Stomach (tissue), 9 donors: Measurements from ENCODE around the gene AP3D1. TPM values are rescaled to one million over a fixed set of nuclear protein-coding genes. Genes with fewer than 3 reads are reported as not detected.

Experiments used
- DNase-seq, 2 donors: peaks; one replicate each; pipeline versions ENCODE4 v3.0.0 to v3.0.0-alpha.2; 2013 to 2019
- H3K27ac ChIP-seq, 5 donors: fragments of 200-600 bp in 4 of 5; sonication (generic) in 4 of 5; one replicate each; pipeline ENCODE4 v1.5.1; 2013 to 2019; ENCODE audit warnings: mild to moderate bottlenecking in 1 of 5, moderate library complexity in 1 of 5
- H3K27me3 ChIP-seq, 3 donors: fragments of 200-600 bp; sonication (generic); one replicate each; pipeline ENCODE4 v1.5.1; 2017 to 2019; ENCODE audit warnings: mixed run types in 1 of 3
- H3K36me3 ChIP-seq, 4 donors: fragments of 200-600 bp; sonication (generic); 1 replicate in 3 of 4; 2 replicates in 1 of 4; pipeline ENCODE4 v1.5.1; 2016 to 2019
- H3K4me1 ChIP-seq, 4 donors: fragments of 200-600 bp; sonication (generic); one replicate each; pipeline ENCODE4 v1.5.1; 2016 to 2019
- H3K4me3 ChIP-seq, 4 donors: fragments of 200-600 bp; sonication (generic) in 3 of 4; one replicate each; pipeline ENCODE4 v1.5.1; 2016 to 2019; ENCODE audit warnings: mild to moderate bottlenecking in 1 of 4
- H3K9me3 ChIP-seq, 4 donors: fragments of 200-600 bp; sonication (generic); one replicate each; pipeline ENCODE4 v1.5.1; 2016 to 2019
- CTCF ChIP-seq, 7 experiments: fragments of 450-650 bp in 4 of 7; fragments of 200-600 bp in 3 of 7; sonication (generic) in 3 of 7; IDR thresholded peaks; one replicate each; pipeline ENCODE4 v1.5.1; 2016 to 2019; ENCODE audit warnings: antibody characterized with exemption in 7 of 7, control low read depth in 2 of 7, mild to moderate bottlenecking in 1 of 7
- EP300 ChIP-seq: sonication (generic); formaldehyde crosslinking; IDR thresholded peaks from one replicate; pipeline ENCODE4 v1.6.1; 2017; ENCODE audit warnings: antibody characterized with exemption
- POLR2A ChIP-seq, 4 donors: fragments of 450-650 bp; IDR thresholded peaks; one replicate each; pipeline ENCODE4 v1.6.1; 2016; ENCODE audit warnings: antibody characterized with exemption in 4 of 4, control low read depth in 2 of 4, mild to moderate bottlenecking in 1 of 4, moderate library complexity in 1 of 4
- POLR2AphosphoS5 ChIP-seq, 3 donors: sonication (generic); formaldehyde crosslinking; IDR thresholded peaks; one replicate each; pipeline ENCODE4 v1.6.1; 2016; ENCODE audit warnings: antibody characterized with exemption in 3 of 3
- WGBS, 5 donors: extraction: QIAGEN DNeasy Blood & Tissue Kit in 3 of 5; methylation state at CpG; one replicate each; pipeline versions ENCODE4 v1.1.5 to v1.1.7; 2013 to 2018; 5-methylcytosine and 5-hydroxymethylcytosine counted together
- intact Hi-C: fragments of 100-400 bp; cut with DNase I; formaldehyde crosslinking; loops from one replicate; pipeline ENCODE4 v1.15.1; 2023; ENCODE audit warnings: low total_unique reads
- polyA plus RNA-seq, 3 donors: library from polyadenylated mRNA; stranded (reverse); fragments of 200-250 nt; gene quantifications; one replicate each; pipeline ENCODE4 v1.2.3, GENCODE V29; 2013
- total RNA-seq, 5 donors: library from RNA; depleted of rRNA; stranded (reverse); fragments of >200 nt; gene quantifications; one replicate each; pipeline versions ENCODE4 v1.1.0 to v1.2.3, GENCODE V29; 2014 to 2016
- donor health status: healthy with polysubstance abuse.
- donor health status: Bipolar disorder and iron deficiency.
- donor health status: healthy.

The AP3D1 gene
- total and polyA plus RNA-seq, 8 donors: 49.0 to 340 (median 85.0) TPM

- TF ChIP-seq POLR2AphosphoS5 (IDR thresholded peaks at IDR 0.05) (peak; percentile 46 to 91 (median 78)), EP300 (no peak), POLR2A (IDR thresholded peaks at IDR 0.05) (peak in 1 of 4 donors; percentile 59)
- DNase-seq: peak; percentile 87 to 95
- H3K4me1 ChIP-seq: peaks cover 76 to 84% (median 80%) of the 10 kb centered on the region in 4 donors
- H3K36me3 ChIP-seq: no peaks in the 10 kb centered on the region
- H3K9me3 ChIP-seq: no peaks in the 10 kb centered on the region
- intact Hi-C loops: no loop called here
- no peaks in the 10 kb centered on the region for H3K27me3 ChIP-seq
- H3K27ac ChIP-seq: peak overlapping the region; percentile 86 to 99 (median 97)
- WGBS, 5 donors: 31 to 41% (median 35%) methylated on average over 22 to 35 of the region's 35 CpGs
- peak overlapping the region in 1 of 4 donors; percentile 15 for H3K4me3 ChIP-seq
These were observed 15.7 kb upstream of the AP3D1 start for GRCh38 chr19:2166741-2167738.

GRCh38 chr19:2164020-2164998 lies 12.9 kb upstream of the AP3D1 start:
- H3K4me3 ChIP-seq: peak overlapping the region; percentile 86 to 97 (median 92)
- intact Hi-C loops: no loop called here
- H3K27me3 ChIP-seq: no peaks in the 10 kb centered on the region
- 0 to 2% (median 0%) methylated on average over 43 to 93 of the region's 95 CpGs for WGBS, 5 donors
- H3K36me3 ChIP-seq: no peaks in the 10 kb centered on the region
- H3K9me3 ChIP-seq: no peaks in the 10 kb centered on the region
- H3K4me1 ChIP-seq: peaks cover 49 to 56% (median 53%) of the 10 kb centered on the region in 4 donors
- no peak for DNase-seq
- TF ChIP-seq POLR2AphosphoS5 (IDR thresholded peaks at IDR 0.05): no peak
- TF ChIP-seq CTCF (IDR thresholded peaks at IDR 0.05): no peak
- no peak for TF ChIP-seq EP300
- no peak for TF ChIP-seq POLR2A (IDR thresholded peaks at IDR 0.05)
- peak overlapping the region; percentile 96 to 99 (median 97) for H3K27ac ChIP-seq

GRCh38 chr19:2160379-2160778 lies 9.0 kb upstream of the AP3D1 start:
- Histone ChIP-seq H3K36me3 (no peaks in the 10 kb centered on the region), H3K27ac (no peak overlapping the region), H3K9me3 (no peaks in the 10 kb centered on the region), H3K27me3 (no peaks in the 10 kb centered on the region), H3K4me3 (no peak overlapping the region), H3K4me1 (peaks cover 10 to 20% (median 17%) of the 10 kb centered on the region in 4 donors)
- intact Hi-C loops: no loop called here
- DNase-seq: no peak
- TF ChIP-seq CTCF (IDR thresholded peaks at IDR 0.05) (no peak), EP300 (no peak), POLR2AphosphoS5 (IDR thresholded peaks at IDR 0.05) (no peak), POLR2A (IDR thresholded peaks at IDR 0.05) (no peak)
- WGBS, 5 donors: 77 to 94% (median 89%) methylated on average over 10 of the region's 10 CpGs

- peaks cover 0 to 11% (median 0%) of the 10 kb centered on the region in 4 donors for H3K4me1 ChIP-seq
- WGBS, 5 donors: 55 to 79% (median 74%) methylated on average over 2 of the region's 2 CpGs
- H3K27ac ChIP-seq: no peak overlapping the region
- H3K36me3 ChIP-seq: no peaks in the 10 kb centered on the region
- no peak overlapping the region for H3K4me3 ChIP-seq
- no peak for TF ChIP-seq POLR2AphosphoS5 (IDR thresholded peaks at IDR 0.05)
- TF ChIP-seq POLR2A (IDR thresholded peaks at IDR 0.05): no peak
- TF ChIP-seq EP300: no peak
- TF ChIP-seq CTCF (IDR thresholded peaks at IDR 0.05): no peak
- no peaks in the 10 kb centered on the region for H3K9me3 ChIP-seq
- intact Hi-C loops: loop anchor here (5.0 kb wide), 1 partner anchor 75 kb away; no protein-coding TSS in a partner anchor
- DNase-seq: no peak
- H3K27me3 ChIP-seq: no peaks in the 10 kb centered on the region
These were observed 6.1 kb upstream of the AP3D1 start for GRCh38 chr19:2157452-2157851.
